CD14-positive monocyte (primary cell): ENCODE data around the gene RNF215. TPM values are rescaled to one million over a fixed set of nuclear protein-coding genes. Genes with fewer than 3 reads are reported as not detected.
A peak's percentile ranks its signal among the peaks of the same experiment; 100 is the strongest.

Experiments
- DNase-seq, 3 donors: peaks; one replicate each; pipeline ENCODE4 v3.0.0-alpha.2; 2011 to 2022
- H2AFZ ChIP-seq: 2 replicates; pipeline ENCODE4 v1.6.0; 2012; ENCODE audit warnings: mild to moderate bottlenecking, low read depth, low read length, inconsistent platforms; ENCODE audit not compliant: insufficient read depth, poor library complexity, severe bottlenecking
- H3K27ac ChIP-seq, 2 donors: 1 replicate in 1 of 2; 2 replicates in 1 of 2; pipeline ENCODE4 v1.5.1; 2012 to 2013; ENCODE audit warnings: low read length in 2 of 2, control low read depth in 1 of 2, inconsistent platforms in 1 of 2, low read depth in 1 of 2, mild to moderate bottlenecking in 1 of 2
- H3K27me3 ChIP-seq, 2 donors: one replicate each; pipeline versions ENCODE4 v1.6.0 to v1.6.1; 2011 to 2013; ENCODE audit warnings: low read length in 2 of 2; ENCODE audit not compliant: control insufficient read depth in 2 of 2, insufficient read depth in 2 of 2
- H3K36me3 ChIP-seq, 2 donors: replicated peaks in 1 of 2; 1 replicate in 1 of 2; 2 replicates in 1 of 2; pipeline versions ENCODE4 v1.5.1 to v1.6.1; 2012 to 2013; ENCODE audit warnings: low read length in 2 of 2, control low read depth in 1 of 2, inconsistent platforms in 1 of 2, mild to moderate bottlenecking in 1 of 2; ENCODE audit not compliant: insufficient read depth in 2 of 2, control insufficient read depth in 1 of 2
- H3K4me1 ChIP-seq, 2 donors: 1 replicate in 1 of 2; 2 replicates in 1 of 2; pipeline versions ENCODE4 v1.5.1 to v1.6.1; 2012 to 2013; ENCODE audit warnings: low read length in 2 of 2, control low read depth in 1 of 2, inconsistent platforms in 1 of 2, mild to moderate bottlenecking in 1 of 2, moderate library complexity in 1 of 2; ENCODE audit not compliant: insufficient read depth in 2 of 2, control insufficient read depth in 1 of 2
- H3K4me2 ChIP-seq: replicated peaks from 2 replicates; pipeline ENCODE3; 2012; ENCODE audit warnings: low read length, moderate library complexity, mild to moderate bottlenecking; ENCODE audit not compliant: poor library complexity, severe bottlenecking; ENCODE audit errors: extremely low read depth
- H3K4me3 ChIP-seq, 3 experiments: fragments of 200-600 bp in 1 of 3; sonication (generic) in 1 of 3; replicated peaks in 1 of 3; 1 replicate in 2 of 3; 2 replicates in 1 of 3; pipeline ENCODE4 v1.5.1; 2011 to 2013; ENCODE audit warnings: low read length in 3 of 3, mild to moderate bottlenecking in 3 of 3, control low read depth in 2 of 3, low read depth in 2 of 3, inconsistent platforms in 1 of 3, moderate library complexity in 1 of 3
- H3K79me2 ChIP-seq: 2 replicates; pipeline ENCODE4 v1.6.0; 2012; ENCODE audit warnings: mild to moderate bottlenecking, control low read depth, inconsistent platforms, low read length, moderate library complexity; ENCODE audit not compliant: insufficient read depth
- H3K9ac ChIP-seq: 2 replicates; pipeline ENCODE4 v1.6.0; 2017; ENCODE audit warnings: low read length, mild to moderate bottlenecking; ENCODE audit not compliant: insufficient read depth, poor library complexity, severe bottlenecking
- H3K9me3 ChIP-seq, 2 donors: replicated peaks in 1 of 2; 1 replicate in 1 of 2; 2 replicates in 1 of 2; pipeline versions ENCODE4 v1.5.1 to v1.6.1; 2012 to 2013; ENCODE audit warnings: low read length in 2 of 2, control low read depth in 1 of 2; ENCODE audit not compliant: control insufficient read depth in 1 of 2, insufficient read depth in 1 of 2
- H4K20me1 ChIP-seq: 2 replicates; pipeline ENCODE4 v1.6.0; 2012; ENCODE audit warnings: mild to moderate bottlenecking, low read length, control low read depth, moderate library complexity; ENCODE audit not compliant: insufficient read depth
- H3K27ac Mint-ChIP-seq, 7 donors: one replicate each; pipeline ENCODE4 v1.8.0; 2020; ENCODE audit warnings: mild to moderate bottlenecking in 7 of 7, mixed read lengths in 7 of 7, moderate library complexity in 6 of 7, inconsistent platforms in 2 of 7
- H3K27me3 Mint-ChIP-seq, 3 donors: one replicate each; pipeline ENCODE4 v1.8.0; 2021 to 2022; ENCODE audit warnings: low read depth in 3 of 3, mild to moderate bottlenecking in 3 of 3, mixed read lengths in 3 of 3, moderate library complexity in 3 of 3, inconsistent platforms in 1 of 3
- H3K36me3 Mint-ChIP-seq, 2 donors: one replicate each; pipeline ENCODE4 v1.8.0; 2020; ENCODE audit warnings: mixed read lengths in 2 of 2, inconsistent platforms in 1 of 2, mild to moderate bottlenecking in 1 of 2
- H3K4me1 Mint-ChIP-seq: one replicate; pipeline ENCODE4 v1.8.0; 2020; ENCODE audit warnings: mild to moderate bottlenecking, mixed read lengths
- H3K4me3 Mint-ChIP-seq, 2 donors: one replicate each; pipeline ENCODE4 v1.8.0; 2020; ENCODE audit warnings: mild to moderate bottlenecking in 2 of 2, mixed read lengths in 2 of 2, moderate library complexity in 1 of 2
- H3K9me3 Mint-ChIP-seq, 7 donors: one replicate each; pipeline ENCODE4 v1.8.0; 2020 to 2022; ENCODE audit warnings: mixed read lengths in 7 of 7, mild to moderate bottlenecking in 6 of 7, moderate library complexity in 6 of 7, inconsistent platforms in 2 of 7
- CTCF ChIP-seq: fragments of 200-600 bp; IDR thresholded peaks from one replicate; pipeline ENCODE4 v1.8.0; 2022; ENCODE audit warnings: antibody characterized with exemption, mild to moderate bottlenecking
- WGBS: methylation state at CpG from one replicate; pipeline ENCODE4 v1.1.5; 2013; ENCODE audit warnings: missing lambda C conversion rate; ENCODE audit not compliant: insufficient coverage; 5-methylcytosine and 5-hydroxymethylcytosine counted together
- intact Hi-C, 2 donors: fragments of 100-400 bp; cut with micrococcal nuclease; formaldehyde crosslinking; loops; one replicate each; pipeline versions ENCODE4 v1.15.0 to v1.15.1; 2023
- polyA plus RNA-seq, 3 donors: library from polyadenylated mRNA; depleted of rRNA in 1 of 3; unstranded in 2 of 3; stranded (reverse) in 1 of 3; fragments of 300-500 nt in 2 of 3; fragments of >200 nt in 1 of 3; fragmentation: Illumina TruSeq in 2 of 3; gene quantifications; 1 replicate in 2 of 3; 2 replicates in 1 of 3; pipeline ENCODE4 v1.2.3, GENCODE V29; 2012 to 2021

RNF215 gene
- polyA plus RNA-seq, 3 donors, result 0.26 to 12.2 (median 0.42) TPM

- H3K4me1 ChIP-seq, result no peaks in the 10 kb centered on the region
- Mint-ChIP-seq H3K27ac (peak overlapping the region in 1 of 7 donors; percentile 25), H3K27me3 (peaks cover 0 to 1% (median 0%) of the 10 kb centered on the region in 3 donors), H3K4me1 (peaks cover 2% of the 10 kb centered on the region), H3K36me3 (peaks cover 84 to 98% of the 10 kb centered on the region in 2 donors), H3K9me3 (peaks cover 0 to 2% (median 0%) of the 10 kb centered on the region in 7 donors), H3K4me3 (no peak overlapping the region)
- no peak overlapping the region for H3K27ac ChIP-seq
- intact Hi-C loops, result no loop called here
- H4K20me1 ChIP-seq, result peaks cover 94% of the 10 kb centered on the region
- H3K4me2 ChIP-seq, result no peak overlapping the region
- peaks cover 93 to 98% of the 10 kb centered on the region in 2 donors for H3K36me3 ChIP-seq
- H3K79me2 ChIP-seq, result peaks cover 60% of the 10 kb centered on the region
- DNase-seq, result no peak
- H3K4me3 ChIP-seq, result no peak overlapping the region
- no peaks in the 10 kb centered on the region for H3K9me3 ChIP-seq
- no peak for TF ChIP-seq CTCF
- 100% methylated on average over 2 of the region's 4 CpGs for WGBS
- H3K27me3 ChIP-seq, result no peaks in the 10 kb centered on the region
- H2AFZ ChIP-seq, result no peak overlapping the region
- no peak overlapping the region for H3K9ac ChIP-seq
Measured at GRCh38 chr22:30348404-30348803, 38.8 kb downstream of the RNF215 start.

DNA sequence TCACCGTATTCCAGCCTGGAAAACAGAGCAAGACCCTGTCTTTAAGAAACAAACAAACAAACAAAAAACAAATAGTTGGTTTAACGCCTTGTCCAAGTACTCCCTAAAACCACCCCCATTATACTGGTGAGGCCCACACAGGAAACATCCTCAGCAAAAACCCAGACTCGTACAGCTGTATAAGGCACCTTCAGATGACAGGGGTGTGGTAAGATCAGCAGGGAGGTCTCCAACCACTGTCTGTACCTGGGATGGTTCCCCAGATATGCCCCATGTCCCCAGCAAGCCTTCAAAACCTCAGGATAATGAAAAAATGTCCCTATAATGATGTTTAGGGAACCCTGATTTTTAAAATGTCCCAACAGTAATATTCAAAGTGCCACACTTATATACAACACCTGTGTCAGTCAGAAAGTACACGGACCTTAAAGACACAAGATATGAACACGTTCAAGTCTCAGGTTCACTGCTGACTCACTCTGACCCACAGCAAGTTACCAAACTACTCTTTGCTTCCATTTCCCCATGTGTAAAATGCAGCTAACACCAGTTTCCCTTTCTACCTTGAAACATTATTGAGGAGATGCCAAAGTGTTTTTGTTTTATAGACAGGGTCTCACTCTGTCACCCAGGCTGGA, 39.8 kb downstream of the RNF215 start:
- peaks cover 0 to 1% (median 0%) of the 10 kb centered on the region in 3 donors for H3K27me3 Mint-ChIP-seq
- H3K27ac Mint-ChIP-seq, result peak overlapping the region in 1 of 7 donors; percentile 11
- H3K9me3 Mint-ChIP-seq, result peaks cover 0 to 2% (median 0%) of the 10 kb centered on the region in 7 donors
- H3K4me2 ChIP-seq, result no peak overlapping the region
- no peak overlapping the region for H3K4me3 Mint-ChIP-seq
- no peak overlapping the region for H3K27ac ChIP-seq
- no peak overlapping the region for H3K4me3 ChIP-seq
- no peak for TF ChIP-seq CTCF
- no peak overlapping the region for H3K9ac ChIP-seq
- no peaks in the 10 kb centered on the region for H3K27me3 ChIP-seq
- H4K20me1 ChIP-seq, result peaks cover 96% of the 10 kb centered on the region
- H3K4me1 Mint-ChIP-seq, result peaks cover 2% of the 10 kb centered on the region
- DNase-seq, result no peak
- H3K4me1 ChIP-seq, result no peaks in the 10 kb centered on the region
- peaks cover 96 to 100% of the 10 kb centered on the region in 2 donors for H3K36me3 ChIP-seq
- peaks cover 51% of the 10 kb centered on the region for H3K79me2 ChIP-seq
- H3K9me3 ChIP-seq, result no peaks in the 10 kb centered on the region
- WGBS, result 51% methylated on average over 2 of the region's 5 CpGs
- H3K36me3 Mint-ChIP-seq, result peaks cover 87 to 100% of the 10 kb centered on the region in 2 donors
- intact Hi-C loops, result no loop called here
- H2AFZ ChIP-seq, result no peak overlapping the region
